Measurements from ENCODE around the gene SURF1.

Gene SURF1

GRCh38 chr9:133323991-133324703 lies 32.1 kb downstream of the SURF1 start:
- TF ChIP-seq CEBPB (IDR thresholded peaks at IDR 0.05) = no peak
- no peak for TF ChIP-seq TEAD4 (IDR thresholded peaks at IDR 0.05)
- TF ChIP-seq CREB1 (IDR thresholded peaks at IDR 0.05; ENCODE audit: low read depth) = no peak
- TF ChIP-seq, protein P1, sequence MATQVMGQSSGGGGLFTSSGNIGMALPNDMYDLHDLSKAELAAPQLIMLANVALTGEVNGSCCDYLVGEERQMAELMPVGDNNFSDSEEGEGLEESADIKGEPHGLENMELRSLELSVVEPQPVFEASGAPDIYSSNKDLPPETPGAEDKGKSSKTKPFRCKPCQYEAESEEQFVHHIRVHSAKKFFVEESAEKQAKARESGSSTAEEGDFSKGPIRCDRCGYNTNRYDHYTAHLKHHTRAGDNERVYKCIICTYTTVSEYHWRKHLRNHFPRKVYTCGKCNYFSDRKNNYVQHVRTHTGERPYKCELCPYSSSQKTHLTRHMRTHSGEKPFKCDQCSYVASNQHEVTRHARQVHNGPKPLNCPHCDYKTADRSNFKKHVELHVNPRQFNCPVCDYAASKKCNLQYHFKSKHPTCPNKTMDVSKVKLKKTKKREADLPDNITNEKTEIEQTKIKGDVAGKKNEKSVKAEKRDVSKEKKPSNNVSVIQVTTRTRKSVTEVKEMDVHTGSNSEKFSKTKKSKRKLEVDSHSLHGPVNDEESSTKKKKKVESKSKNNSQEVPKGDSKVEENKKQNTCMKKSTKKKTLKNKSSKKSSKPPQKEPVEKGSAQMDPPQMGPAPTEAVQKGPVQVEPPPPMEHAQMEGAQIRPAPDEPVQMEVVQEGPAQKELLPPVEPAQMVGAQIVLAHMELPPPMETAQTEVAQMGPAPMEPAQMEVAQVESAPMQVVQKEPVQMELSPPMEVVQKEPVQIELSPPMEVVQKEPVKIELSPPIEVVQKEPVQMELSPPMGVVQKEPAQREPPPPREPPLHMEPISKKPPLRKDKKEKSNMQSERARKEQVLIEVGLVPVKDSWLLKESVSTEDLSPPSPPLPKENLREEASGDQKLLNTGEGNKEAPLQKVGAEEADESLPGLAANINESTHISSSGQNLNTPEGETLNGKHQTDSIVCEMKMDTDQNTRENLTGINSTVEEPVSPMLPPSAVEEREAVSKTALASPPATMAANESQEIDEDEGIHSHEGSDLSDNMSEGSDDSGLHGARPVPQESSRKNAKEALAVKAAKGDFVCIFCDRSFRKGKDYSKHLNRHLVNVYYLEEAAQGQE (IDR thresholded peaks at IDR 0.05; ENCODE audit: low read depth) = no peak
- no peak for TF ChIP-seq YY1 (IDR thresholded peaks at IDR 0.05; ENCODE audit: low read depth)
- no peak for TF ChIP-seq FOXM1 (IDR thresholded peaks at IDR 0.05; ENCODE audit: borderline replicate concordance, low read depth)

GRCh38 chr9:133323211-133323610 lies 33.1 kb downstream of the SURF1 start:
- no peak for TF ChIP-seq CREB1 (IDR thresholded peaks at IDR 0.05; ENCODE audit: low read depth)
- TF ChIP-seq USF1 (IDR thresholded peaks at IDR 0.05) = no peak
- TF ChIP-seq CEBPB (IDR thresholded peaks at IDR 0.05) = no peak
- TF ChIP-seq TAF1 (IDR thresholded peaks at IDR 0.05; ENCODE audit: low read depth) = no peak
- TF ChIP-seq YY1 (IDR thresholded peaks at IDR 0.05; ENCODE audit: low read depth) = no peak

DNA sequence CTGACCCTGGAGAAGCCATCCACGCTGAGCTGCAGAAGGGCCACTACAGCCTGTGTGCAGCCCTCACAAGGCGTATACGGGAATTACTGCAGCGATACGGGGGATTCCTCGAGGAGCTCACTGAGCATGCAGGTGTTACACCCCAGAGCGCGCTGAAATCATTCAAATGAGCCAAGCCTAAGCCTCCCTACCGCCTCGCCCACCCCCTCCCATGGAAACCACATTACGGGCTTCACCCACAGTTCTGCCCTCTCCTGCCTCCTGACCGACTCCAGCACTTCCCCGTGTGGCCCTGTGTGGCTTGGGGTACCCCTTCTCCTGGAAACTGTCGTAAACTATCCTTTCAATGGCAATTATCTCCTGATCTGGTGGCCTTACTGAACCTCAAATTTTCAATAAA lies 33.6 kb downstream of the SURF1 start:
- TF ChIP-seq ZBTB7A (IDR thresholded peaks at IDR 0.05; ENCODE audit: low read depth) (no peak), FOXM1 (IDR thresholded peaks at IDR 0.05; ENCODE audit: borderline replicate concordance, low read depth) (no peak), NFIC (IDR thresholded peaks at IDR 0.05) (no peak), TAF1 (IDR thresholded peaks at IDR 0.05; ENCODE audit: low read depth) (no peak), EP300 (IDR thresholded peaks at IDR 0.05; ENCODE audit: borderline replicate concordance) (no peak), RAD21 (IDR thresholded peaks at IDR 0.05; ENCODE audit: low read depth) (no peak)
- TF ChIP-seq, protein P1 (IDR thresholded peaks at IDR 0.05; ENCODE audit: low read depth) = no peak

DNA sequence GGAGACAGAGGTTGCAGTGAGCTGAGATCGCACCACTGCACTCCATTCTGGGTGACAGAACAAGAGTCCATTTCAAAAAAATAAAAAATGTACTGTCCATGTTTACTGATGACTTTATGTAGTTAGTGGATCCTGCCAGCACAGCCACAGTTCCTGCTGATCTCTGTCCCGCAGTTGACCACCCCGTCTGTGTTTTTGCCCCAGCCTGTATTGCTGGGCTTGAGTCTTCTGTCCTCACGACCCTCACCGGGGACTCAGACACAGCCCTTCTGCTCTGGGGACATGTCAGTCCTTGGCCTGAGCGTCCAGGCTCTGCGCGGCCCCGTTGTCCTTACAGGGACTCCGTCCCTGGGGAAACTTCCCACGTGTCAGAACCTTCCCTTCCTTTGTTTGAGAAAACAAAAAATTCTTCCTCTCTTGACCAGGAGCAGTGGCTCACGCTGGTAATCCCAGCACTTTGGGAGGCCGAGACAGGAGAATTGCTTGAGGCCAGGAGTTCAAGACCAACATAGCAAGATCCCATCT lies 34.8 kb downstream of the SURF1 start:
- TF ChIP-seq, protein P1 (IDR thresholded peaks at IDR 0.05; ENCODE audit: low read depth) = no peak
- no peak for TF ChIP-seq MAX (IDR thresholded peaks at IDR 0.05)
- no peak for TF ChIP-seq TCF12 (IDR thresholded peaks at IDR 0.05; ENCODE audit: low read depth)
- TF ChIP-seq TAF1 (IDR thresholded peaks at IDR 0.05; ENCODE audit: low read depth) = no peak
- TF ChIP-seq RAD21 (IDR thresholded peaks at IDR 0.05; ENCODE audit: low read depth) = no peak
- TF ChIP-seq FOXM1 (IDR thresholded peaks at IDR 0.05; ENCODE audit: borderline replicate concordance, low read depth) = no peak
- no peak for TF ChIP-seq YY1 (IDR thresholded peaks at IDR 0.05; ENCODE audit: low read depth)
- TF ChIP-seq EP300 (IDR thresholded peaks at IDR 0.05; ENCODE audit: borderline replicate concordance) = no peak
- no peak for TF ChIP-seq CEBPB (IDR thresholded peaks at IDR 0.05)

DNA sequence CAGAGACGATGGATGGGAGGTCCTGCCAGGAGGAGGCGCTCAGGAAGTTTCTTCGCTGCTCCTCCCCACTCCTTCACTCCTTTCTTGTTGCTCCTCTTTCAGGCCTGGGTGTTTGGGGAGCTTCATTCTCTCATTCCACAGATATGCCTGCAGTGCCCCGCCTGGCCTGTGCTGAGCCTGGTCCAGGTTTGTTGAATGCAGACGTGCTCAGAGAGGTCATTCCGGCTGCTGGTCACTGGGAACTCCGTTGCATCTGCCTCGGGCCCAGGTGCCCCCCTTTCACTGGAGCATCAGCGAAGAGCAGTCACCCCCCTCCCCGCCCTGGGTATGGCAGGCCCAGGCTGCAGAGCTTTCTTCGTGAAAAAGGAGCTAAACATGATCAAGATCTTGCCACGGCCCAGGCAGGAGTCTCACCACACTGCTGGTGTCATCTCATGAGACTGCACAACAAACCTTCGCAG lies 35.8 kb downstream of the SURF1 start:
- no peak for TF ChIP-seq EP300 (IDR thresholded peaks at IDR 0.05; ENCODE audit: borderline replicate concordance)
- TF ChIP-seq, protein P1 (IDR thresholded peaks at IDR 0.05; ENCODE audit: low read depth) = no peak
- no peak for TF ChIP-seq TAF1 (IDR thresholded peaks at IDR 0.05; ENCODE audit: low read depth)
- no peak for TF ChIP-seq ZBTB7A (IDR thresholded peaks at IDR 0.05; ENCODE audit: low read depth)
- TF ChIP-seq FOXM1 (IDR thresholded peaks at IDR 0.05; ENCODE audit: borderline replicate concordance, low read depth) = no peak
- no peak for TF ChIP-seq MAX (IDR thresholded peaks at IDR 0.05)
- no peak for TF ChIP-seq CEBPB (IDR thresholded peaks at IDR 0.05)

Measured in Ishikawa (cell line).